ENCODE results near the gene HIVEP1.

HIVEP1 gene

GRCh38 chr6:12012038-12012557 lies at the start of gene HIVEP1:
HIVEP1 (plus strand) TSS chr6:12012312; CDS start chr6:12015629, 3,317 bp downstream.
- DNase-seq (ENCODE audit: low read depth): no peak

- DNase-seq (ENCODE audit: low read depth): no peak
These were observed 48.2 kb upstream of the HIVEP1 start for GRCh38 chr6:11963756-11964500.

- no peak for DNase-seq (ENCODE audit: low read depth)
These were observed 47.3 kb upstream of the HIVEP1 start for GRCh38 chr6:11964729-11965335.

- DNase-seq (ENCODE audit: low read depth): no peak
These were observed 46.6 kb upstream of the HIVEP1 start for GRCh38 chr6:11965499-11965898.

GRCh38 chr6:11968241-11968806 lies 43.8 kb upstream of the HIVEP1 start:
- no peak for DNase-seq (ENCODE audit: low read depth)

GRCh38 chr6:11969092-11969491 lies 43.0 kb upstream of the HIVEP1 start:
- no peak for DNase-seq (ENCODE audit: low read depth)

- no peak for DNase-seq (ENCODE audit: low read depth)
These were observed 42.0 kb upstream of the HIVEP1 start for GRCh38 chr6:11970114-11970513.

- DNase-seq (ENCODE audit: low read depth): peak; percentile 82
These were observed 41.0 kb upstream of the HIVEP1 start for GRCh38 chr6:11971154-11971553.

GRCh38 chr6:11972270-11972669 lies 39.8 kb upstream of the HIVEP1 start:
- no peak for DNase-seq (ENCODE audit: low read depth)

- DNase-seq (ENCODE audit: low read depth): no peak
These were observed 39.3 kb upstream of the HIVEP1 start for GRCh38 chr6:11972806-11973205.

- no peak for DNase-seq (ENCODE audit: low read depth)
These were observed 38.9 kb upstream of the HIVEP1 start for GRCh38 chr6:11973238-11973637.

- no peak for DNase-seq (ENCODE audit: low read depth)
These were observed 38.0 kb upstream of the HIVEP1 start for GRCh38 chr6:11974089-11974488.

- DNase-seq (ENCODE audit: low read depth): no peak
These were observed 36.6 kb upstream of the HIVEP1 start for GRCh38 chr6:11975353-11975977.

GRCh38 chr6:11976489-11976888 lies 35.6 kb upstream of the HIVEP1 start:
- no peak for DNase-seq (ENCODE audit: low read depth)

- no peak for DNase-seq (ENCODE audit: low read depth)
These were observed 34.9 kb upstream of the HIVEP1 start for GRCh38 chr6:11977193-11977592.

- DNase-seq (ENCODE audit: low read depth): no peak
These were observed 34.4 kb upstream of the HIVEP1 start for GRCh38 chr6:11977738-11978137.

GRCh38 chr6:11978169-11978987 lies 33.7 kb upstream of the HIVEP1 start:
- DNase-seq (ENCODE audit: low read depth): no peak

- DNase-seq (ENCODE audit: low read depth): no peak
These were observed 32.2 kb upstream of the HIVEP1 start for GRCh38 chr6:11979866-11980265.

GRCh38 chr6:11983306-11983705 lies 28.8 kb upstream of the HIVEP1 start:
- no peak for DNase-seq (ENCODE audit: low read depth)

- DNase-seq (ENCODE audit: low read depth): no peak
These were observed 24.7 kb upstream of the HIVEP1 start for GRCh38 chr6:11987386-11987785.

- DNase-seq (ENCODE audit: low read depth): no peak
These were observed 22.7 kb upstream of the HIVEP1 start for GRCh38 chr6:11989386-11989785.

GRCh38 chr6:11992086-11992485 lies 20.0 kb upstream of the HIVEP1 start:
- DNase-seq (ENCODE audit: low read depth): no peak
